Stimulated activated CD4-positive, alpha-beta T cell treated with anti-CD3 and anti-CD28 coated beads, Interleukin-1b, Interleukin-23, amount 100 ng/mL, for 24 hours (primary cell): ENCODE data around the gene PLEKHH1.

Source experiments
- DNase-seq, 4 experiments: peaks; one replicate each; pipeline ENCODE4 v3.0.0-alpha.2; 2020; ENCODE audit warnings: low read depth in 4 of 4, low spot score in 1 of 4

PLEKHH1 gene

GRCh38 chr14:67532998-67533753, at the start of gene PLEKHH1:
TSS of gene PLEKHH1 (plus strand) at chr14:67533290. CDS start at chr14:67541868, 8,578 bp downstream.
- peak in 2 of 4 experiments; percentile 48 to 60 for DNase-seq

- no peak for DNase-seq
Measured at GRCh38 chr14:67483579-67484285, 49.4 kb upstream of the PLEKHH1 start.

GRCh38 chr14:67485501-67486095, 47.5 kb upstream of the PLEKHH1 start:
- DNase-seq = no peak

- no peak for DNase-seq
Measured at GRCh38 chr14:67486890-67487289, 46.2 kb upstream of the PLEKHH1 start.

- no peak for DNase-seq
Measured at GRCh38 chr14:67487332-67487731, 45.8 kb upstream of the PLEKHH1 start.

- peak; percentile 32 to 62 (median 36) for DNase-seq
Measured at GRCh38 chr14:67487937-67488893, 44.9 kb upstream of the PLEKHH1 start, which contains the start of gene TMEM229B. TSS of gene TMEM229B (minus strand) at chr14:67488721. CDS start at chr14:67473923, 14,798 bp downstream.

GRCh38 chr14:67490196-67490595, 42.9 kb upstream of the PLEKHH1 start:
- no peak for DNase-seq

GRCh38 chr14:67491285-67491684, 41.8 kb upstream of the PLEKHH1 start:
- DNase-seq = no peak

GRCh38 chr14:67491741-67492507, 41.2 kb upstream of the PLEKHH1 start:
- DNase-seq = no peak

GRCh38 chr14:67492538-67492937, 40.6 kb upstream of the PLEKHH1 start:
- DNase-seq = no peak

GRCh38 chr14:67493092-67493717, 39.9 kb upstream of the PLEKHH1 start:
- DNase-seq = no peak

GRCh38 chr14:67495827-67496226, 37.3 kb upstream of the PLEKHH1 start:
- no peak for DNase-seq

- DNase-seq = no peak
Measured at GRCh38 chr14:67497216-67497615, 35.9 kb upstream of the PLEKHH1 start.

GRCh38 chr14:67497716-67498115, 35.4 kb upstream of the PLEKHH1 start:
- no peak for DNase-seq

- no peak for DNase-seq
Measured at GRCh38 chr14:67500981-67501380, 32.1 kb upstream of the PLEKHH1 start.

GRCh38 chr14:67501670-67502069, 31.4 kb upstream of the PLEKHH1 start:
- no peak for DNase-seq

GRCh38 chr14:67502867-67503266, 30.2 kb upstream of the PLEKHH1 start:
- DNase-seq = no peak

GRCh38 chr14:67503331-67503730, 29.8 kb upstream of the PLEKHH1 start:
- no peak for DNase-seq

GRCh38 chr14:67505254-67505653, 27.8 kb upstream of the PLEKHH1 start:
- DNase-seq = no peak

- no peak for DNase-seq
Measured at GRCh38 chr14:67508956-67509355, 24.1 kb upstream of the PLEKHH1 start.
